Hematopoietic multipotent progenitor cell treated with erythropoietin and hydrocortisone succinate and interleukin-3 and kit ligand, for 8 days (in vitro differentiated cells): ENCODE data around the gene ALDH4A1.
"Not testable (repeated sequence)": the region's sequence is repeated elsewhere in the genome, so short reads cannot be mapped to it uniquely, and the experiment has no call there.

ENCODE experiments used
- DNase-seq: peaks from one replicate; pipeline ENCODE4 v3.0.0-alpha.2; 2015

The ALDH4A1 gene

DNA sequence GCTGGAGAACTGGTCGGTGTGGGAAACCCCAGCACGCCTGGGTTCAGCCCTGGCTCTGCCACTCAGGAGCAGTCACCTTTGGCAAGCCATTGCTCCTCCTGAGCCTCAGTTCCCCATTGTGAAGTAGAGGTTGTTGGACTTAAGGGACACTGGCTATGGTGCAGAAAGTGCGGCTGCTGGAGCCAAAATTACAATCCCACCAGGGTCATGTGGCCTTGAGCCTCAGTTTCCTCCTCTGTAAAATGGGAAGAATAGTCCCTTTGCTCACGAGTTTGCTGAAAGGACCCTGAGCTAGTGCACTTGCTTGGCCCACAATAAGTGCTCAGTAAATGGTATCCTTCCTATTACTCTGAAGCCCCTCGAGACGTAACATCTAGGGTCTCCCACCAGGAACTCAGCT, 28.3 kb downstream of the ALDH4A1 start:
- no peak for DNase-seq

- no peak for DNase-seq
These were observed 30.2 kb downstream of the ALDH4A1 start for GRCh38 chr1:18872071-18872611.

GRCh38 chr1:18871401-18872070, 30.8 kb downstream of the ALDH4A1 start:
- DNase-seq: no peak

DNA sequence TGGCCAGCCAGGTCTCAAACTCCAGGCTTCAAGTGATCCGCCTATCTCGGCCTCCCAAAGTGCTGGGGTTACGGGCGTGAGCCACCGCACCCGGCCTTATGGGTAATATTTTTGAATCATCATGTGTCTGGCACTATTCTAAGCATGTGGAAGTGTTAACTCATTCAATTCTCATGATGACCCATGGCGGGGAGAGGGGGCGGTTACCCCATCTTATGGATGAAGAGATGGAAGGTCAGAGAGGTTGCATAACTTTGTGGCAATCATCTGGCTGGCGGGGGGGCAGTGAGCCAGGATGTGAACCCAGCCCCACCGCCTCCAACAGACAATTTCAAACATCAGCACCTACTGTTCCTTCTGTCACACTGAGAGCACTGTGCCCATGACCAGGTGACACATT, 31.4 kb downstream of the ALDH4A1 start:
- DNase-seq: no peak

DNA sequence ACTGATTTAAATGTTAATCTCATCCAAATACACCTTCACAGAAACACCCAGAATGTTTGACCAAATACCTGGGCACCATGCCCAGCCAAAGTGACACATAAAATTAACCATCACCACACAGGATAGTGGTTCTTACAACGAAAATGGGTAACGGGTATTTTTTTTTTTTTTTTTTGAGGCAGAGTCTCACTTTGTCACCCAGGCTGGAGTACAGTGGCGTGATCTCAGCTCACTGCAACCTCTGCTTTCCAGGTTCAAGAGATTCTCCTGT, 31.8 kb downstream of the ALDH4A1 start:
- not testable (repeated sequence) for DNase-seq

DNA sequence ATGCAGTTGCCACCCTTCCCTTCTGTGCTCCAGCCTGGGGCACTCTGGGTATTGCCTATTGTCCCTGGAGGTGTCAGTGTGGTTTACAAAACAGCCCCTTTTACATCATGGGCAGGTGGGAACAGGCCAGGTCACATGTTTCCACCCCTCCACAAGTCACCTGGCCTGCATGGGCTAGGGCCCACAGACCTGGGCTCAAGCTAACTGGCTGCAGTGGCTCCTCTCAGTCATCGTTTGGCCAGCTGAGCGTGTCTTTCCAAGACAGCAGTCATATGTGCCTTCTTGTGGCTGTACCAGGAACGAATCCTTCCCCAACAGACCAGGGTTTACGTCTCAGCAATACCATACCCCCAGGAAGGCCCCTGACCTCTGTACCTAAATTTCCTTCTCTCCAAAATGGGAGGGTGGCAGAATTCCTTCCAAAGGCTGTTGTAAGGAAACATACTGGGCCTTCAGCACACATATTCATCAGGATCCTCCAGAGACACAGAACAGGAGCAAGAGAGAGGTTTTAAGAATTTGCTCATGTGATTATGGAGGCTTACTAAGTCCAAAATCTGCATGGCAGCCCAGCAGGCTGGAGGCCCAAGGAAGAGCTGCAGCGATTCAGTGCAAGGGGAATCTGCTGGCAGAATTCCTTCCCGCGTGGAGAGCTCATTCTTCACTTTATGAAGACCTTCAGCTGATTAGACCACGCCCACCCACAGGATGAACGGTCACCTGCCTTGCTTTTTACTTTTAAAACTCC, 32.3 kb downstream of the ALDH4A1 start:
- no peak for DNase-seq

GRCh38 chr1:18868801-18869424, 33.4 kb downstream of the ALDH4A1 start:
- DNase-seq: no peak

- no peak for DNase-seq
These were observed 34.0 kb downstream of the ALDH4A1 start for GRCh38 chr1:18868354-18868753.

DNA sequence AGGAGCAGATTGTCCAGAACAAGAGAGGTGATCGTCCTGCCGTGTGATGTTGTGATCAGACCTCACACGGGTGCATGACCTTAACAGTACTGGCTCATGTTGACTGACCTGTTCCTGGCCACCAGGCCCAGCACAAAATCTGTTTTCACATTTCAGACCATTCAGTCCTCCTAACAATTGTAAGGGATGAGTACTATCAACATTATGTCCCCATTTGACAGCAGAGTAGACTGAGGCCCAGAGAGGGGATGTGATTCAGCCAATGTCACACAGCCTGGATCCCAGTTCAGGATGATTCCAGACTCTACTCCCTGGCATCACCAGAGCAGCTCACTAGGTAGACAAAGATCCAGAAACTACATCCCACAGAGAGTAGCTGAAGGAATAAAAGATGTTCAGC, 35.5 kb downstream of the ALDH4A1 start:
- no peak for DNase-seq

- no peak for DNase-seq
These were observed 36.0 kb downstream of the ALDH4A1 start for GRCh38 chr1:18866314-18866713.

DNA sequence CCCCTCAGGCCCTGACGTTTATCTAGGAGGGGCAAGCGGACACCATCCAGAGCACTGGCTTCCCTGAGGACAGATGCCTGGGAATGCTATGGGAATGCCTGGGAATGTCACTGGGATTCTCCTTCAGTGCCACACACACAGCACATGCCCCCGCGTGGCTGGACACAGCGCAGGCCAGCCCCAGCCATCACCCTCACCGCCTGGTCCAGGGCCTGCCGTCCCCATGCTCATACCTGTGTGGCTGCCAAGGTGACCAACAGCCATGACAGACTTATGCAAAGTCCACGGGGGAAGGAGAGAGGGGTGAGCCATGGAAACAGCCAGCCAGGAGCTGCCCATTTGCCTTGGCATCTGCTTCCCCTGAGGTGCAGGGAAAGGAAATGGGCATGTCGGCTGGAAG, 37.2 kb downstream of the ALDH4A1 start:
- no peak for DNase-seq

- DNase-seq: no peak
These were observed 40.8 kb downstream of the ALDH4A1 start for GRCh38 chr1:18861590-18861989.

DNA sequence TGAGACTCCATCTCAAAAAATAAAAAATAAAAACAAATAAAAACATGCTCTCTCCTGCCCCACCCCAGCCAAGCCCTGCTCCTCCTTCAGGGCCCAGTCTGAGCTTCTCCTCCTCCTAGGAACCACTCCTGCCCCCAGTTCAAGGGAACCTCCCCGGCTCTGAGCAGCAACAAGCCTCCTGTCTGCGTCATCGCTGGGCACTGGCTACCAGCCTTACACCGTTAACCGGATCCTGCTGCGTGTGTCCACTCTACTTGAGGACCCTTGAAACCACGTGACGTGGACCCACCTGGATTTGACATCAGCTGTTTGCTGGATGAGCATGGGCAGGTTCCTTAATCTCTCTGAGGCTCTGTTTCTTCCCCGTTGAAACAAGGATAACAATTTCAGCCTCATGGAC, 41.3 kb downstream of the ALDH4A1 start:
- DNase-seq: no peak

DNA sequence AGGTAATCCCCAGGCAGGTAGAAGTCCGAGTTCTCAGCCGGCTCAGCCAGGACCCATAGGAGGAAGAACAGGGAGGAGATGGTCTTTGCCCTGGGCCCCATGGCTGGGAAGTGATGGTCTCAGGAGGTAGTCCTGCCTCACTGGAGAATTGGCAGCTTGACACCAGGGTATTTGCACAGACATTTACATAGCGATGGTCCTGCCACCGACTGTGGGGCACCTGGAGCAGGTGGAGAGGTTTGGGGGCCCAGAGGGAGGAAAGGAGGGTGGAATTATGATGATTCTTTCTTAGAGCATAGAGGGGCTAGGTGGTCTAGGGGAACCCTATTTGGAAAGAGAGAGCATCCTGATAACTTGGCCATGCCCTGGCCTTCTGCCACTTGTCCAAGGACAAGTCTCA, 42.8 kb downstream of the ALDH4A1 start, which contains the start of gene TAS1R2:
Gene TAS1R2 (minus strand): TSS at position 101 of the 400 bp plus-strand sequence. CDS start 0 bp downstream, at position 101.
- no peak for DNase-seq

- no peak for DNase-seq
These were observed 44.2 kb downstream of the ALDH4A1 start for GRCh38 chr1:18858070-18858688.

DNA sequence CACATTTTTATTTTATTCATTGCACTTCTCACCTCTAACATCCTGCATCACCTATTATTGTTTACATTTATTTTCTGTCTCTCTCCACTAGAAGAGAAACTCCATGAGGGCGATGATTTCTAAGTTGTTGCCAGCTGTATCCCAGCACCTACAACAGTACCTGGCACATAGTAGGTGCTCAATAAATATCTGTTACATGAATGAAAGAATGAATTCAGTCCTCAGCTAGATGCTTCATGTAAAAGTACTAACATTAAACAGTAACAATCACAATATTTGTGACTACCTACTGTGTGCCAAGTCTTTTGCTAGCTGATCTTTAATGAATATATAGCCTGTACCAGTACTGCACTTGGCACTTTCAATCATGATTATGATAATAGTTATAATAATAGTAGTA, 45.9 kb downstream of the ALDH4A1 start:
- DNase-seq: no peak

GRCh38 chr1:18855573-18855972, 46.8 kb downstream of the ALDH4A1 start:
- DNase-seq: no peak

- DNase-seq: no peak
These were observed 47.9 kb downstream of the ALDH4A1 start for GRCh38 chr1:18854331-18855025.

GRCh38 chr1:18852501-18852900, 49.9 kb downstream of the ALDH4A1 start:
- DNase-seq: no peak

- DNase-seq: no peak
These were observed 53.1 kb downstream of the ALDH4A1 start for GRCh38 chr1:18849261-18849711.

GRCh38 chr1:18847723-18848122, 54.6 kb downstream of the ALDH4A1 start:
- not testable (repeated sequence) for DNase-seq

DNA sequence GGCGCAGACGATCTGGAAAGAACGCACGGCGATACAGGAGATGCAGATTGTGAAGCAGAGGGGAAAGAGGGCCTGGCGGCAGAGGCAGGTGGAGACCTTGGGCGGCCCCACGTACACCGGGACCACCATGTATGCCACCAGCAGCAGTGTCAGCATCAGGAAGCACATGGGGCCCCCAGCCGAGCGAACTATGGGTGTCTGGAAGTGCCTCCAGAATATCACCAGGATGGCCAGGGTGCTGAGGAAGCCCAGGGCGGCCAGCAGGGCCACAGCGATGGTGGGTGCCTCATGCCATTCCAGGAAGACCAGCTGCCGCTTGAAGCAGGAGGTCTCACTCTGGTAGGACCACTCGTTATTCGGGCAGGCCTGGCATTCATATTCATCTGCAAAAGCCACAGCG, 62.2 kb downstream of the ALDH4A1 start:
- DNase-seq: no peak

- DNase-seq: no peak
These were observed 65.7 kb downstream of the ALDH4A1 start for GRCh38 chr1:18836654-18837053.
